AG20443 (cell line): Measurements from ENCODE around the gene SKIDA1.

ENCODE experiments used
- DNase-seq: peaks from one replicate; pipeline ENCODE4 v3.0.0; 2012; ENCODE audit warnings: low spot score, mixed read lengths

The SKIDA1 gene

DNA sequence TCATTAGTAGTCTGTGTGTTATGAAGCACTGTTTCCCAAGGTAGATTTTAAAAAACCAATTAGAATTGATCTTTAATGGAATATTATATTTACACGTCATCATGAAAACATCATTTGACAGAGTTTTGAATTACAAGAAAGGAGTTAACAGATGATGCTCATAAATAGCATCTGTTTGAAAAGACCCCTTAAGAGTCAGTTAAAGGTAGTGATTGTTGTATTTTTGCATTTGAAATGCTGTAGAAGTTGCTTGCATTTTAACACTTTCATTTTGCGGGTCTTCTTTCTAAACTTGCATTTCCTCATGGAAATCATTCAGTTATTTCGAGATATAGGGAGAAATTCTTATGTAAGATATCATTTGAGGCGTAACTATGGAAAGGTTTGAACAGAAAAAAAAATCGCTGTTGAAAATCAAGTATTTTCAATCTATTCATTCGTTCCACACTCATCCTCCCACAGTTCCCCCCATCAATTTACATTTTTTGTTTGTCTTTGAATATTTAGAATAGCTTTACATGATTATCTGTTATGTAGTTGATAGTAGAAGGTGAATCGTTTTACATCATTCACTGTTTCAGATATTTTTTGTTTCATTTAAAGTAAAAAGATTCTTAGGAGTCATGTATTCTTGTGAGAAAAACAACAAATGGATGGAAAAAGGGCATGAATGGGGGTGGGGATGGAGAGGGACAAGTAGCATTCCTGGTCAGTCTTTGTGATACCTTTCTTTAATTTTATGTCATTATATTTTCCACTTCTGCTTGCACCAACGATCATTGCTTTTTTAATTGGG is 3.0 kb upstream of the SKIDA1 start:
- DNase-seq: no peak

DNA sequence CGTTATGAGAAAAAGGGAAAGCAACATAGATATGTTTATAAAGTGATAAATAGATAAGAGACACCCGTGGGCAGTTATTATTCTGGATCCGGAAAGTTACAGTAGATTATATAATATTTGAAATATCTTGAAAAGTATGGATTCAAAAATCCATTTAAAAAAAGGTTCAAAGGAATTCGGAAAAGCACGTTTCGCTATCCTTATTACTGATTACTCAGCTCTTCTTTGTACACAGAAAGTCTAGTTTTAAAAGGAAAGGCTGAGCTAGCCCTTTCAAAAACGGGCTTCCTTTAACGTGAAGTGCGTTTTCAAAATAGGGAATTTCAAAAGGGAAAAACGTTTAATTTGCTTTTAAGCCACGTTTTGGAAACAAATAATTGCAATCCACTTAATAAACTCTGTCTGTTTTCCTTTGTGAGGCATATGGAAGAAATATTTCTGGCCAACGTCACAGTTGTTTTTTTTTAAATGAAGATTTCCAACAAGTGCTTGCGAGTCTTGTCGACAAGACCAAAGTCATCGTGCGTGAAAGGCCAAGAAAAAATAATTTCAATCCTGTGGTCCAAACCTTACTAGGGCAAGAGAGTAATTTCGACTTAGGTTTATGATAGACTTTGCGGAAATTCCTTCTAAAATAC is 2.2 kb upstream of the SKIDA1 start:
- DNase-seq: no peak

DNA sequence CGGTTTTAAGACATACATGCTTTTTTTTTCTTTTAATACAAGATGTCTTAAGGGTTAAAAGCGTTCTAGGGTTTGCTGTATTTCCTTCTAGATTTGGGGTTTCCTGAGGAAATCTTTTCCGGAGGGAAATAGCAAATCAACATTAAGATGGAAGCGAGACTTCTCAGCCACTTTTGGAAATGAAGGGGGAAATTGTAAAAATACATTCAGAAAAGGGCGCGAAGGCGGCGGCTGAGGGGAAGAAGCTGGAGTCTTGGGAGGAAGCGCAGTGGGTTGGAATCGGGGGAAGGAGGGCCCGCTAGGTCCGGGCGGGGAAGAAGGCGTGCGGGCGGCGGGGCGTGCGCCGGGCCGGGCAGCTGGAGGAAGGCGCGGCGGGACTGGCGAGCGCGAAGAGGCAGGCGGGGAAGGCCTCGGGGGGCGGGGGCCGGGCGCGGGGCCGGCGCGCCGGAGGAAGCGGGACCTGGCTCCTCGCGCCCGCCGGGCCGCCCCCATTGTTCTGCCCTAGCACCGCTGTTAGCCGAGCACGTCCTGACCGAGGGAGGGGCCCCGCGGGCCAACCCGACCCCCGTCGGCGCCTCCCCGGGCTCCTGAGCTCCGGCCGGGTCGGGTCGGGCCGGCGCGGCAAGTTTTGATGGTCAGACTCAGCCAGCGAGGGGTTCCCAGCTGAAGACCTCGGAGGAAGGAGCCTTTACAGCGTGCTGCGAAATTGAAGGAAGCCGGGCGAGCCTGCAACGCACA is 1.5 kb upstream of the SKIDA1 start:
- peak; percentile 57 for DNase-seq

DNA sequence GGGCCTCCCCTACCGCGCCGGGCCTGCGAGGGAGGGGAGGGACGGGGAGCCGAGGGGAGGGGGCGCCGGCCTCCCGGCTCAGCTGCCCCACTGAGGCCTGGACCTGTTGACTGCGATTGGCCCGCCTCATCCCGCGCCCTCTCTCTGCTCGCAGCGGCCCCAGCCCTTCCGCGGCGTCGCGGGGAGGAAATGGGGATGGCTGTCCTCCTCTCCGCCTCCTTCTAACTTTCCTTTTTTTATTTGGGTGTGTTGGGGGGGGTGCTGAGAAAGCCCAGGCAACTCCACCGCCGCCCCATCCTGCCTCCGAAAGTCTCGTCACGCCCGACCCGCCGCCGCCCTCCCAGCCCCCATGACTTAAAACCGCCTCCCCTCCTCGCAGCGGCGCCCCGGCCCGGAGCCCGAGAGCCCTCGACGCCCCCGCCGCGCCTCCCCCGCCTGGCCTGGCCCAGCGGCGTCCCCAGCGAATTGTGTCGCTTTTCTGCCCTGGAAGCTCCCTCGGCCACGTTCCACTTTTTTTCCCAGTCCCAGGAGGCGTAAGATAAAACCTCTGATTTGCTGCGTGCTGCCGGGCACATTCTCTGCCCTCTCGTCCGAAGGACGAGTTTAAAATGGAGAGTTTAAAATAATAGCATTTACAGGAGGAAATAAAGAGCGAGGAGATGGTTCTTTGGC is 842 bp upstream of the SKIDA1 start:
- peak; percentile 75 for DNase-seq

DNA sequence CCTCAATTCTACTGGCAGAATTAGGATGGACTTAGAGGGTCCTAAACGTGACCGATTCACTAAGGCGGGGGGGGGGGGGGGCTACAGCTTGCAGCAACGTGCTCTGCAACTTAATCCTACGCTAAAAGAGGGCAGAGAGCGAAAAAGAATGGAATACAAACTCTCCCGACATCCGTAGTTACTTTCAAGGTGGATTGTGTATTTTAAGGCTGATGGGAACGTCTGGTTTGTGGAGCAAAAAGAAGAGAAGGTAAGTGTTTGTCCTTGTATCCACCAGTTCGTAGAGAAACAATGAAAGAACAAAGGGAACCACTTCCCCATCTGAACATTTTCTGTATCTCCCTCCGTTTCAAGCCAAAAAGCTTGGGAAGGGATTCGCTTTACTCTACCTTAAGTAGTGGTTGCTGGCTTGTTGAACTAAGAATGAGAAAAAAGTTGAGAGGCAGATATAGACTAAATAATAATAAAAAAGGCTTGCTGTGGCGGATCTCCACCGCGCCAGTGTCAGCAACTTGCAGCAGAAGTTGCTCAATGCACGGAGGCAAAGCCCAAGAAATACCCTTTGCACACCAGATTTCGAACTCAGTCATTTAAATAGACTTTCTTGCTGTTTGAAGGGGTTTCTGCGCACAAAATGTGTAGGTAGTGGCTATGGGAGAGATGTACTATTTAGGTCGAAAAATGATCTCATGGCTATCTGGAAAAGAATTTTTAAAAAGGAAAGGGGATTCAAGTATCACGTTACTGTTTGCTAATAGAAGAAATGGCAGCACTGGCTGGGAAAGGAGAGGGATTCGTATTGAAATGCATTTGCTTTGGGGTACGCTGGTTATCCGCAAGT is 736 bp downstream of the SKIDA1 start:
- no peak for DNase-seq

DNA sequence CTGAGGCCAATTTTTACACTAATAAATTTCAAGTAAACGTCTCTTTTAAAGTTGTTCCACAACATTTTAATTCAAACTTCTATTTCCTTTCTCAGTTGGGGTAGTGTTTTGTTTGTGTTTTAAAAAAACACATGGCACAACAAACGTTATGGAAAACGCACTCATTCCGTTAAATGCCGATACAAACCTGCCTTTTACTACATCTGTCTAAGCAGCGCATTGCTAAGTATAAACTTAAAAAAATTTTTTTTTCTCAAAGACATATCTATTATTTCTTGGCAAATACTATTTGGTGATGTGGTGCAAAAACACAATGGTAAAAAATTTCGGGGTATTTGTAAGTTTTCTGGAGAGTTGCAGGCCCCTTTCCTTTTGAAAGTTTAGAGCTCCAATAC is 1.4 kb downstream of the SKIDA1 start:
- DNase-seq: no peak

DNA sequence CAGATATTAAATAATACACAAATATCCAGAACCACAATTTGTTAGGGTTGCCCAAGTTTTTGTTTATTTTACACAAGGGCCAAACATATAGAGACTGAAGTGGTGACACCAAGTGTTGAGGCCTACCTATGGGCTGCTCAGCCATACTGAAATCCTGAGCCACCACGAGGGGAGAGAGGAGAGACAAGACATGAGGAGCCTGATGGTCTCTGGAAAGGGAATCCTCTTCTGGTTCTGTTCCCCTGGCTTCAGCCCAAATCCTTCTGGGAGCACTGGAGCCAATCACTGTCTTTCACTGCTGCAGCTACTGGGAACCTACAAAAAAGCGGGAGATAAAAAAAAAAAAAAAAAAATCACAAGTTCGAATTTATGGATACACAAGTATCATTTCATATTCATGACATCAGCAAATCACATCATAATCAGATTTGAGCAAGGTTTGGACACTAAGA is 1.9 kb downstream of the SKIDA1 start:
- DNase-seq: no peak

DNA sequence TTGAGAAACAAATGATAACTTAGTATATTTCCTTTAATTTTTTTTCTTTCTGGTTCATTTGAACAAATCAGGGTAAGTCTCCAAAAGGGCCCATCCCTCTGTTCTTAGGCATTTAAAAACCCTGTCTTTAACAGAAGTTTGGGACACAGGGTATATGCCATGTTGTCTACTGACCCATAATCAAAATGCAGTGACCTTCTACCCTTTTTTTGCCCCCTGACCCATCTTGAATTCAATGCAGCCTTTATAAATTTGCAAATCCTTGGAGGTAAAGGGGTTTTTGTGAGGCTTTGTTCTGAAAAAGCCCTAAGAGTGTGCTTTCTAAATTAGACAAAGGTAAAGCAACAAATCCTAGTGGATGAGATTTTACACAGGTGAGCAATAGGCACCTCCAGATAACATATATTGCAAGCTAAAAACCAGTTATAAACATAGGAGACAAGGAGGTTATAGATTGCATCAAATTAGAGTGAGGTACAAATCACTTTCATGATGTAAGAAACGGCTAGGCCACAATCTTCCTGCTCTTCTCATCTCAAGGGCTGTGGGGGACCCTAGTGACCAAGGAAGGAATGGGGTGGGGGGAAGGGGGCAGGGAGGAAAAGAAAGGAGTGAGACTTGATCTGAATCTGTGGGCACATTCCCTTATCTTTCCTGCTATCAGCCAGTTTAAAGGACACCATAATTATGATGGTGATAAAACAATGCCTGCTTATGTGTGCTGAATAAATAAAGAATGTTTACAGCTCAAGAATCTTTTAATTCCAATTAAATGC is 2.7 kb downstream of the SKIDA1 start:
- DNase-seq: no peak

DNA sequence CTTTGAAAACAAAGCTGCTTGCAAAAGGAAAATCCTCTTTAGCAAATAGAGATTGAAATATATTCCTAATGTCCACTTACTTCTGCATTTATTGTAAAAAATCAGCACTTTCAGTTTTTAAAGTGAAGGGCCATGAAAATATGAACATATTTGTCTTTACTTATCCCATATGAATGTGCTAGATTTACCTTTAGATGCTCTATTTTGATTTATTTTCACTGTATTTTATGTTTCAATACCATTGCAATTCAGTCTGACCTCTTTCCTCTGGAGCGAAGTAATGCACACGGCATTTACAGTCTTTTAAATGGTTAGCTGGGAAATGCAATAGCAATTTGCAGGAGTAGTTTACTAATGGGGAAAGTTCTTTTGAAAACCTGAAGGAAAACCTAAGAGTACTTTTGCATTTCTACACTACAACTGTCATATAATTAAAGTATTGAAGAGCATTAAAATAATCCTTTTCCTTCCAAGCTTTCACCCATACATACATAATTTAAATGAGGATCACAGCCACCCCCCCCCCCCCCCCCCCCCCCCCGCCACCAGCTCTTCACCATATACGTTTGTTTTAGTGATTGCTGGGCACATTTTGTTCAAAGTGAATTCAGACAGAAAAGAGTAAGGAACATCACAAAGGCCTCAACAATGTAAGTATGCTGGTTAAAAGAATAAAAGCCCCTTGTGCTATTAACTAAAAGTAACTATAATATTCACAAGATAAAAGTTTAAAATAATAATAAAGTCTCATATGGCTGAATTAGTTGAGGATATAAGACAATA is 3.5 kb downstream of the SKIDA1 start:
- no peak for DNase-seq

DNA sequence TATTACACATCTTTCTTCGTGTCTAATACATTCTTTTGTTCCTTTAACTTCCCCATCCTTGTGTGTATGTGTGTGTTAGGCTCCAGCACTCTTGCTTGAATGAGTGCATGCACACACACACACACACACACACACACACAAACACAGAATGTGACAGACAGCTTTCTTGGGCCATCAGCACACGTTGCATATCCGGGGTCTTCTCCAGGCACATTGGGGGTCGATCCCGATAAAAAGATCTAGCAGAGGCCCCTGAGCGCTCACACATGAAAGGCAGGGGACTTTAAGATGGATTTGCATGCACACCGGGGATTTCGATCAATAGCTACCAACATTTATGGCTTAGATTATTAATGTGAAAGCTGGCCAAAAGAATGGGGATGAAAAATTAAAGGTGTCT is 4.5 kb downstream of the SKIDA1 start:
- DNase-seq: no peak

DNA sequence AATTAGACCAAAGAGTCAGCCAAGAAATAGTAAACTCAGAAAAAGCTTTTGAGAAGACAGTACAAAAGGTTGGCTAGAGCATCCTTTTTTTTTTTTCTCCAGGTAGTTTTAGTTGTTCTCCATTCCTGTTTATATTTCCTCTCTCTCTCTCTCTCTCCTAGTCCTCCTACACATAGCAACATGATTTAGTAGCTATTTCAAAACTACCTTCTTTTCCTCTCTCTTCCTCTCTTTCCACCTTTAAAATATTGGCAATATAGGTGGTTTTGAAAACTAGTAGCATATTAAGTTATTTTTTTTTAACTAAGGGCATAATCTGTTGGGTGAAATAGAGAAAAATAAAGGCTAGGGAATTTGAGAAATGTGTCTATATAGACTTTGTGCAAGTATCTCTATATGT is 5.0 kb downstream of the SKIDA1 start:
- no peak for DNase-seq

DNA sequence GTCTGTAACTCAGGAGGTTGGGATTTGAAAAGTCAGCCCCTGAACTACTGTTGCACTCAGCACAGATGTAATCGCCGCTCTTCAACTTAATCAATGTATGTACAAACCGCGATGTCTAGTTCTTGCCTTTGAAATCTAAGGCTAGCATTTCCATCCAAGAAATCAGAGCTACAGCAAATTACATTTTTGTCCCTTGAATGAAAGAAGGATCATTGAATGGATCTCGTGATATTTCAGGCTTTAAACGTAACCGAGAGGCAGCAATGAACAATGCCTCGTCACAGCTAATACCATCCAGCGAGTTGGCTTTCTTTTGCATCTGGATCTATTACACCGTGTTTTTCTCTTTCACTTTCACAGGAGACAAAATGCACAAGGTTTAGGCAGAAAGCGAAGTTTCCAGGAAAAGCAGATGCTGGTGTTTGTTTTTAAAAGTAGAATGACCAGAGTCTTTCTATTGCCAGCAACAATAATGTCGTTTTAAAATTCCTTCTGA is 5.5 kb downstream of the SKIDA1 start:
- peak; percentile 35 for DNase-seq

DNA sequence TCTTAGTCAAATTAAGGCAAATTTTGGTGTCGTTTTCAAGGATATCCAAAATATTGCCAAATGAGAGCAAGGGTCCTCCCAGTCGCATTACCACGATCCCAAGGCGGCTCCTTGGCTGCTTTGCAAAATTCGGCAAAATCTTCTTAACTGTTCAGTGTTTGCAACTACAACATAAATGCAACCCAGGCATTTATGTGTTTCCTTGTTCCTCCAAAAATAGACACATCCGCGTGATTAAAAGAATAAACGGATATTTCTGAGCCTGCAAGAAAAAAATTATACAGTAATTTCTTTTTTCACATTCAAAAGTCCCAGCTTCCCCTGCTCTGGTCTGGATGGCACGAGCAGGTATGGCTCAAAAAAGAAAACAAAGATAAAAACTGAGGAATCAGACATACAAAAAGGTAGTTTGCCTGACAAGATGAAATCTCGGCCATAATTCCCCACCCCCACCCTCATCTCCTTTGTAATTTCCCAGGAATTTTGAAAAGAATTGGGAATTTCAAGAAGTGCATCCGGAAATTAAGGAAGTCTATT is 6.0 kb downstream of the SKIDA1 start:
- DNase-seq: no peak

DNA sequence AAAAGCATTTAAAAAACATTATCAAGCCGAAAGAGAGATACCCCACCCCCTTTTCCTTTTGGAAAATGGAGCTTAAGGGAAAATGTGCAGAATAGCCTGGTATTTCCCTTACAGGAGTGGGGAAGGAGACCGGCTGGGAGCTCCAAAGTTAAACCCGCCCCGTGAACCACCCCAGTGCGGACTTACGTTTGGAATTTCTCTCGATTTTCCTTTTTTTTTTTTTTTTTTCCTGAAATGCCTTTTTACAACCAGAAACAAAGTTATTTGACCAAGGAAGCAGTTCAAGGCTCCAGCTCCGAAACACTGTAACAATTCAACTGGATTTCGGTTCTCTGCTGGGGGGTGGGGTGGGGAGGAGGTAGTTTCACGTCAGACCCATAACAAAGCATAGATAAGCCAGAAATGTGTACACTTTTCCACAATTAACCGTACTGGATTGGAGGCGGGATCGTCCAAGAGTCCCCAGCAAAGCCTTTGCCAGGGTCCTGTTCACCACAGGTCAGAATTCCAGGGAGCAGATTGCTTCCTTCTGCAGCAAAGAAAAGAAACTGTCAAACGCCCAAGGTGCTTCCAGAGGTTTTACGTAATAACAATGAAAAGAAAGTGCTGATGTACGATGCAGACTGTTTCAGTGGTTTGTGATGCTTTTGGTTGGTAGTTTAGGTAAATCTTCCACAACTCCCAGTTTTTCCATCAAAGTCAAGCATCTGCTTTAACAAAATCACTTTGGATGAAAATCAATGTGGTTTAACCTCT is 6.7 kb downstream of the SKIDA1 start:
- DNase-seq: no peak

DNA sequence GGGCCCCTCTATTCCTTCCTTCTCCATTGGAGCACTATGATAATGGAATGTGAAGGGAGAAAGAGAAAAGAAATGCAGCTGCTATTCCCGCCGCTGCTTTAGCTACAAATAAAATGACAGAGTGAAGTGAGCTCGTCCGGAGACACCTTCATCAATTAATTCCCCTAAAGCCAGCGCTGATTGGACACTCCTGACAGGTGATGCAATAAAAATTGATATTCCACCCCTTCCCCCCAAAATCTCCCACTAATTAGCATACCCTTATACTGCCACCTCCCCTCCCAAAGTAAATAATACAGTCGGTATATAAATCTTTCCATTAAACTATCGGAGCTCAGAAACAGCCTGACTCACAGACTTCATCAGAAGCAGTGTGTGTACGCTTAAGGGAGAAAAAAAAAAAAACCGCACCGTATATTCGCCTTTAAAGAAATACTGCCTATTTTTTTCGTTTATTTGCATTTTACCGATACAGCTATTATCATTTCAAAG is 7.3 kb downstream of the SKIDA1 start:
- DNase-seq: no peak

DNA sequence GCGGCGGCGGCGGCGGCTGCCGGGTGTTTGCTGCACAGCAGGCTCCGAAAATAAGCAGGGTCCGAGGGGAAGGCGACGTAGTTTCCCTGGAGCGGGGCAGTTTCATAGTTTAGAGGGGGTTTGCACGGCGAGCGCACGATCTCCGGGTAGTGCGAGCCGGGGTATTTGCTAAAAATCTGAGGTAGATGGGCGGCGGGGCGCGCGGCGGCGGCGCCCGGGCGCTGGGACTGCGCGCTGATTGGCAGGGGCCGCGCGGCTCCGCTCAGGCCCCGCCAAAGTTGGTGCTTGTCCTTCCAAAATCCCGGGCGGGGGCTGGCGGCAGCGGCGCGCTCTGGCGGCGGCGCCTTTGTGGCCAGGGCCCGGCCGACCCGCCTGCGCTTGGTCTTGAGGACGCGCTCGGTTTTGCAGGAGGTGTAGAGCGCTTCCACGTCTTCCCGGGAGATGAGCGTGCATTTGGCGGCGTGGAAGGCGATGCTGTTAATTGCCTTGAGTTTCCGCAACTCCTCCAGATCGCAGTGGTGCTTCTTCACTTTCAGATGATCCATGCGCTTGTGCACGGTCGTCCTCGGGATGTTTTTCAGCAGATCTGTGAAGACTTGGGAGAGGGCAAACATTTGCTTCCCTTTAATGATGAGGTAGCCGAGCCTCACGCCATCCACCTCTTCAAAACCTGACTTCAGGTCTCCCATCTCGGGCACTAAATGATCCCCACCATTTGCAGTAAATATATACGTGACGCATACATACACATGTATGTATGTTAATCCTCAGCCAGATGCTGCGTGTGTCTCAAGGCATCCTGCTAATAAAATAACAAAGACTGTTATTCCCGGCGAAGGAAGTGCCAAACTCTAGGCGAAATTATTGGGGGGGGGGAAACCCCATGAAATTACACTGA is 8.1 kb downstream of the SKIDA1 start:
- DNase-seq: peak; percentile 59
